GM21390 (cell line): Measurements from ENCODE around the gene FAM83E.
"Not testable (repeated sequence)": the region's sequence is repeated elsewhere in the genome, so short reads cannot be mapped to it uniquely, and the experiment has no call there.

Source experiments
- ATAC-seq: cut with Tn5 transposase; IDR thresholded peaks from one replicate; pipeline ENCODE4 v1.9.1; 2021; ENCODE audit not compliant: unreplicated experiment

FAM83E gene

DNA sequence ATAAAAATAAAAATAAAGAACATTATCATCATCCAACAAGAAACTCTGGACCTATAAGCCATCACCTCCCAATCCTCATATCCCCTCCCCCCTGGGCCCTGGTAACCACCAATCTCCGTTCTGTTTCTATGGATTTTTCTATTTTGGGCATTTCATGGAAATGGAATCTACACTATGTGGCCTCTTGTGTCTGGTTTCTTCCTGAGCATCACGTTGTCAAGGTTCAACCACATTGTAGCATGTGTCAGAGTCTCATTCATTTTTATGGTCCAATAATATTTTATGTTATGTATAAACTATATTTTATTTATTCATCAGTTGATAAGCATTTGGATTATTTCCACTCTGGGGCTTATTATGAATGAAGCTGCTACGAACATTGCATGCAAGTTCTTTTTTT lies 36.0 kb downstream of the FAM83E start:
- ATAC-seq = no peak

- not testable (repeated sequence) for ATAC-seq
These were observed 37.0 kb downstream of the FAM83E start for GRCh38 chr19:48577908-48578307.

- no peak for ATAC-seq
These were observed 38.8 kb downstream of the FAM83E start for GRCh38 chr19:48575931-48576622.

DNA sequence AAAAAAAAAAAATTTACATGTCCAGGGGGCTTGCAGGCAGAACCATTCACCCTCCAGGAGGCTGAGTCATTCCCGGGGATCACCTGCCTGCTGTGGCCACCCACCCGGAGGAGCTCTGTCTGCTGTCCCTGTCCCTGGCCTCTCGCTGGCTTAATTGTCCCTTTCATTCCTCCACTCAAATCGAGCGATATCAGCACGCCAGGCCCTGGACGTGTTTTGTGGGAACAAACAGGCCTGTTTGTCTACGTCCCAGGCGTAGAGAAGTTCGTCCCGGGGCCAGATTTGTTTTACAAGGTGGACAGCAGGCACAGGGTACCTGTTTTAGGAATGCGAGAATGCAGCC lies 41.7 kb downstream of the FAM83E start:
- no peak for ATAC-seq

DNA sequence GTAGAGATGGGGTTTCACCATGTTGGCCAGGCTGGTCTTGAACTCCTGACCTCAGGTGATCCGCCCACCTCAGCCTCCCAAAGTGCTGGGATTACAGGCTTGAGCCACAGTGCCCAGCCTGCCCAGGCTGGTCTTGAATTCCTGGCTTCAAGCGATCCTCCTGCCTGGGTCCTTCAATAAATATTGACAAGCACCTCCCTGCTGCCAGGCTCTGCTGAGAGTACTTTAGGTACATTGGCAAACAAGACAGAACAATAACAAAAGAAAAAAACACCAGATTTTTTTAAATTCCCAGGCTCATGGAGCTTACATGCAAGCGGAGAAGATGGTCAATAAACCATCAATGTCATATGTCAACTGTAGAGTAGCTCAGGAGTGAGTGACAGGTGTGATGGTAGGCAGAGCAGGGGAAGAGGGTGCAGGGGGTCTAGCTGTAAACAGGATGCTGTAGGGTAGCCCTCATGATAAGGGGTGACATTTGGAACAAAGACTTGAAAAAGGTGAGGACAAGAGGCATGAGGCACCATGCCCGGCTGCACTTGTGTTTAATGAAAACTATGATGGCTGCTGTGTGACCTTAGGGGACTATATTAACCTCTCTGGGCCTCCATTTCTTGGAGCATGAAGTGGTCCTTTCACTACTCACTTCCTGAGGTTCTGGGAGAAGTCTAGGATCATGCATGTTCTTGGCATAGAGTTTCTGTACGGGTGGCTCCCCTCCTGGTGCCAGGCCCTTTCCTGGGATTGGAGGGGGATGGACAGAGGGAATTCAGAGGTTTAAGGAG lies 43.3 kb downstream of the FAM83E start:
- no peak for ATAC-seq

- no peak for ATAC-seq
These were observed 45.1 kb downstream of the FAM83E start for GRCh38 chr19:48569814-48570213.

DNA sequence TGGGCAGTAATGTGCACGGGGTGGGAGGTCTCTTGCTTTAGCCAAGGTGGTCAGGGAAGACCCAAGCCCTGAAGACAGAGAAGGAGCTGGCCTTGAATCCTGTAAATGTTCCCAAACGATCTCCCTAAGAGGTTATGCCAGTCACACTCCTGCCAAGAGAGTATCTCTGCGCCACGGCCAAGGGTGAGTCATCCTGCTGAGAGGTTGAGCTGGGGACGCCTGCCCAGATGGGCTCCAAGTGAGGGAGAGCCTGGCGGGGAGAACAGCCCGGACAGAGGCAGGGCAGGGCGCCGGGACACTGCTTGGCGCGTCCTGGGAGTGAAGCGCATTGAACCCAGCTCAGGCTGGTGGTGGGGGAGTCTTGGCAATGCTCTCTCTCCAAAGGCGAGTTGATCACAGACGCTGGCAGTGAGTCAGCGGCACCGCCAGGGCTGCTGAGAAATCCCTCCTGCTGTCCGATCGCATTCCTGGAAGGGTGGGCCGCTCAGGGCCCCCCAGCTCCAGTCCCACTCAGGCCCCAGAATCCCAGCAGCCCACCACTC lies 46.5 kb downstream of the FAM83E start:
- no peak for ATAC-seq

DNA sequence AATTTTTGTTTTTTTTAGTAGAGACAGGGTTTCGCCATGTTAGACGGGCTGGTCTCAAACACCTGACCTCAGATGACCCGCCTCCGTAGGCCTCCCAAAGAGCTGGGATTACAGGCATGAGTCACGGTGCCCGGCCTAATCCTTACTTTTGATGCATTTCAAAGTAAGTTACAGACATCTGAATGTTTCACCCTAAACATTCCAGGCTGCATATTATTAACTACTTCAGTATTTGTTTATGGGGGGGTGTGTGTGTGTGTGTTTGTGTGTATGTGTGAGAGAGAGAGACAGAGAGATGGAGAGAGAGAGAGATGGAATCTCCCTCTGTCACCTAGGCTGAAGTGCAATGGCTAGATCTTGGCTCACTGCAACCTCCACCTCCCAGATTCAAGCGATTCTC lies 49.8 kb downstream of the FAM83E start:
- ATAC-seq = no peak
